ENCODE measurements around the gene ATP1A3.

- TF ChIP-seq, protein P1, sequence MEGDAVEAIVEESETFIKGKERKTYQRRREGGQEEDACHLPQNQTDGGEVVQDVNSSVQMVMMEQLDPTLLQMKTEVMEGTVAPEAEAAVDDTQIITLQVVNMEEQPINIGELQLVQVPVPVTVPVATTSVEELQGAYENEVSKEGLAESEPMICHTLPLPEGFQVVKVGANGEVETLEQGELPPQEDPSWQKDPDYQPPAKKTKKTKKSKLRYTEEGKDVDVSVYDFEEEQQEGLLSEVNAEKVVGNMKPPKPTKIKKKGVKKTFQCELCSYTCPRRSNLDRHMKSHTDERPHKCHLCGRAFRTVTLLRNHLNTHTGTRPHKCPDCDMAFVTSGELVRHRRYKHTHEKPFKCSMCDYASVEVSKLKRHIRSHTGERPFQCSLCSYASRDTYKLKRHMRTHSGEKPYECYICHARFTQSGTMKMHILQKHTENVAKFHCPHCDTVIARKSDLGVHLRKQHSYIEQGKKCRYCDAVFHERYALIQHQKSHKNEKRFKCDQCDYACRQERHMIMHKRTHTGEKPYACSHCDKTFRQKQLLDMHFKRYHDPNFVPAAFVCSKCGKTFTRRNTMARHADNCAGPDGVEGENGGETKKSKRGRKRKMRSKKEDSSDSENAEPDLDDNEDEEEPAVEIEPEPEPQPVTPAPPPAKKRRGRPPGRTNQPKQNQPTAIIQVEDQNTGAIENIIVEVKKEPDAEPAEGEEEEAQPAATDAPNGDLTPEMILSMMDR (IDR thresholded peaks at IDR 0.05): no peak
- TF ChIP-seq SP1 (CRISPR knock-in tag; conservative IDR thresholded peaks at IDR 0.05) (no peak), E2F1 (CRISPR knock-in tag; IDR thresholded peaks at IDR 0.05) (no peak), HMGA2 (CRISPR knock-in tag; IDR thresholded peaks at IDR 0.05) (no peak), RELA (CRISPR knock-in tag; IDR thresholded peaks at IDR 0.05; ENCODE audit: borderline replicate concordance) (no peak), ETV6 (CRISPR knock-in tag; IDR thresholded peaks at IDR 0.05) (no peak)
These were observed 69.6 kb downstream of the ATP1A3 start for GRCh38 chr19:41924151-41925145.

All from WTC11 (cell line).